ENCODE results near the gene VPS4A.

VPS4A gene

GRCh38 chr16:69367980-69368379, 56.8 kb downstream of the VPS4A start:
- H3K9ac ChIP-seq (ENCODE audit: low read length in 2 of 2), result no peak overlapping the region
- no peaks in the 10 kb centered on the region for H3K27me3 ChIP-seq (ENCODE audit: control insufficient read depth in 1 of 2, insufficient read depth in 2 of 2, low read length in 2 of 2)
- H3K4me3 ChIP-seq (ENCODE audit: low read length in 2 of 2), result no peak overlapping the region
- H3K36me3 ChIP-seq (ENCODE audit: control insufficient read depth in 2 of 2, insufficient read depth in 2 of 2, low read length in 2 of 2), result peaks cover 42 to 65% of the 10 kb centered on the region in 2 donors
- H3K9me3 ChIP-seq (ENCODE audit: control insufficient read depth in 2 of 2, low read length in 2 of 2), result no peaks in the 10 kb centered on the region
- no peaks in the 10 kb centered on the region for H3K4me1 ChIP-seq (ENCODE audit: control insufficient read depth, insufficient read depth, low read length)
- no peak overlapping the region for H3K27ac ChIP-seq (ENCODE audit: low read length)

DNA sequence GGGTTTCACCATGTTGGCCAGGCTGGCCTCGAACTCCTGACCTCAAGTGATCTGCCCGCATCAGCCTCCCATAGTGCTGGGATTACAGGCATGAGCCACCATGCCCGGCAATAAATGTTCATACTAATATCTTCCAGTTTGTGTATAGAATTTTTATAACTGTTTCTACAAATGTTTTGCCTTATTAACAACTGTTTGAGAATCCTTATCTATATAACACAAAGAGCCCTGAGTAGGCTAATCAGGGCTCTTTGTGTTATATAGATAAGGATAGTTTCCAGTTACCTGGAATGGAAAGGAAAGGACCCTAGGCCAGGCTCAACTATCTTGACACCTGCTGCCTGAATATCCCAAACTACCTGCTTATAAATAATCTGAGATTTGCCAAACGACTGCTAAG, 57.7 kb downstream of the VPS4A start:
- H3K36me3 ChIP-seq (ENCODE audit: control insufficient read depth in 2 of 2, insufficient read depth in 2 of 2, low read length in 2 of 2), result peaks cover 48 to 69% of the 10 kb centered on the region in 2 donors
- H3K4me3 ChIP-seq (ENCODE audit: low read length in 2 of 2), result no peak overlapping the region
- H3K27ac ChIP-seq (ENCODE audit: low read length), result no peak overlapping the region
- no peak overlapping the region for H3K9ac ChIP-seq (ENCODE audit: low read length in 2 of 2)
- no peaks in the 10 kb centered on the region for H3K27me3 ChIP-seq (ENCODE audit: control insufficient read depth in 1 of 2, insufficient read depth in 2 of 2, low read length in 2 of 2)
- no peaks in the 10 kb centered on the region for H3K9me3 ChIP-seq (ENCODE audit: control insufficient read depth in 2 of 2, low read length in 2 of 2)
- no peaks in the 10 kb centered on the region for H3K4me1 ChIP-seq (ENCODE audit: control insufficient read depth, insufficient read depth, low read length)

GRCh38 chr16:69371564-69371963, 60.4 kb downstream of the VPS4A start:
- Histone ChIP-seq H3K36me3 (ENCODE audit: control insufficient read depth in 2 of 2, insufficient read depth in 2 of 2, low read length in 2 of 2) (peaks cover 29 to 53% of the 10 kb centered on the region in 2 donors), H3K27ac (ENCODE audit: low read length) (no peak overlapping the region)

GRCh38 chr16:69373019-69373418, 61.9 kb downstream of the VPS4A start:
- no peak overlapping the region for H3K4me3 ChIP-seq (ENCODE audit: low read length in 2 of 2)
- no peaks in the 10 kb centered on the region for H3K27me3 ChIP-seq (ENCODE audit: control insufficient read depth in 1 of 2, insufficient read depth in 2 of 2, low read length in 2 of 2)
- no peaks in the 10 kb centered on the region for H3K9me3 ChIP-seq (ENCODE audit: control insufficient read depth in 2 of 2, low read length in 2 of 2)
- H3K4me1 ChIP-seq (ENCODE audit: control insufficient read depth, insufficient read depth, low read length), result no peaks in the 10 kb centered on the region
- H3K27ac ChIP-seq (ENCODE audit: low read length), result no peak overlapping the region
- H3K9ac ChIP-seq (ENCODE audit: low read length in 2 of 2), result no peak overlapping the region
- peaks cover 24 to 38% of the 10 kb centered on the region in 2 donors for H3K36me3 ChIP-seq (ENCODE audit: control insufficient read depth in 2 of 2, insufficient read depth in 2 of 2, low read length in 2 of 2)

More at GRCh38 chr16:69371564-69371963, 60.4 kb downstream of the VPS4A start:
- H3K9ac ChIP-seq (ENCODE audit: low read length in 2 of 2), result no peak overlapping the region
- no peaks in the 10 kb centered on the region for H3K9me3 ChIP-seq (ENCODE audit: control insufficient read depth in 2 of 2, low read length in 2 of 2)
- no peak overlapping the region for H3K4me3 ChIP-seq (ENCODE audit: low read length in 2 of 2)
- H3K27me3 ChIP-seq (ENCODE audit: control insufficient read depth in 1 of 2, insufficient read depth in 2 of 2, low read length in 2 of 2), result no peaks in the 10 kb centered on the region
- no peaks in the 10 kb centered on the region for H3K4me1 ChIP-seq (ENCODE audit: control insufficient read depth, insufficient read depth, low read length)

Measured in stomach smooth muscle (tissue), 2 donors.